Hematopoietic multipotent progenitor cell treated with erythropoietin and hydrocortisone succinate and interleukin-3 and kit ligand, for 6 days (in vitro differentiated cells): ENCODE data around the gene PIM3.

ENCODE experiments used
- DNase-seq: peaks from one replicate; pipeline ENCODE4 v3.0.0-alpha.2; 2015

Gene PIM3

GRCh38 chr22:49992921-49993648 is 32.5 kb downstream of the PIM3 start:
- peak; percentile 86 for DNase-seq

- no peak for DNase-seq
Measured at GRCh38 chr22:49993649-49994360, 33.2 kb downstream of the PIM3 start.

- no peak for DNase-seq
Measured at GRCh38 chr22:49994361-49995040, 33.9 kb downstream of the PIM3 start.

GRCh38 chr22:49995041-49995360 is 34.4 kb downstream of the PIM3 start:
- no peak for DNase-seq

GRCh38 chr22:49995361-49996118 is 35.0 kb downstream of the PIM3 start:
- no peak for DNase-seq

- no peak for DNase-seq
Measured at GRCh38 chr22:49996119-49996517, 35.5 kb downstream of the PIM3 start.

- DNase-seq = no peak
Measured at GRCh38 chr22:49996518-49997250, 36.1 kb downstream of the PIM3 start.

- DNase-seq = no peak
Measured at GRCh38 chr22:49997251-49997599, 36.7 kb downstream of the PIM3 start.

GRCh38 chr22:49997932-49998717 is 37.6 kb downstream of the PIM3 start:
- no peak for DNase-seq

- DNase-seq = no peak
Measured at GRCh38 chr22:49998718-49999062, 38.1 kb downstream of the PIM3 start.

GRCh38 chr22:49999063-49999945 is 38.7 kb downstream of the PIM3 start:
- DNase-seq = peak; percentile 52

GRCh38 chr22:49999946-50000586 is 39.5 kb downstream of the PIM3 start:
- DNase-seq = no peak

- DNase-seq = no peak
Measured at GRCh38 chr22:50000587-50001387, 40.2 kb downstream of the PIM3 start.

- peak; percentile 92 for DNase-seq
Measured at GRCh38 chr22:50001388-50002231, 41.0 kb downstream of the PIM3 start.

- DNase-seq = no peak
Measured at GRCh38 chr22:50002791-50003190, 42.2 kb downstream of the PIM3 start.

GRCh38 chr22:50004918-50005317 is 44.3 kb downstream of the PIM3 start:
- DNase-seq = no peak

GRCh38 chr22:50007057-50007511 is 46.5 kb downstream of the PIM3 start:
- DNase-seq = no peak
